Suppressor macrophage (primary cell): ENCODE measurements around the gene CA10.

ENCODE experiments used
- DNase-seq, 4 experiments: peaks; one replicate each; pipeline ENCODE4 v3.0.0-alpha.2; 2020 to 2022

The CA10 gene

GRCh38 chr17:51585514-51586104, 572.9 kb downstream of the CA10 start:
- DNase-seq = peak in 2 of 4 experiments; percentile 7

DNA sequence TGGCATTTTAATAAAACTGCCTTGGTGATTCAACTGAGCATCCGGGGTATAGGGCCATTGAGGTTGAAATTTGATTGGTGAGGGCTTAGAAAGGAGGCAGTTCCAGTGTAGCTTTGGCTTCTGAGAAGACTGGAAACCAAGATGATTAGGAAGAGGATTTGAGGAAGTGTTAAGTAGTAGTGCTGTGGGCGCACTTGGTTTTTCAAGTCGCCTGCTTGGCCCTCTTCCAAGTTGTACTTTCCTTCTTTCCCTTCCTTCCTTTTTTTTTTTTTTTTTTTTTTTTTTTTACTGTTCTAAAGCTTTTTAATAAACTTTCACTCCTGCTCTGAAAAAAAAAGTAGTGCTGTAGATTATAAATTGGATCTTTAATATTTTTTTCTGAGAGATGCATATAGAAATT, 577.6 kb downstream of the CA10 start:
- DNase-seq = peak; percentile 27 to 63 (median 46)
